Loucy (cell line): ENCODE data around the gene PARVB.

Experiments used
- H2AFZ ChIP-seq: fragments of 200-600 bp; sonication (generic); 2 replicates; pipeline ENCODE4 v1.6.0; 2016; ENCODE audit warnings: antibody characterized with exemption, mild to moderate bottlenecking, low read length, moderate library complexity
- H3F3A ChIP-seq: fragments of 200-600 bp; 2 replicates; pipeline ENCODE4 v1.6.0; 2016; ENCODE audit warnings: antibody characterized with exemption, low read depth, mild to moderate bottlenecking
- H3K27me3 ChIP-seq: fragments of 200-600 bp; sonication (generic); 2 replicates; pipeline ENCODE4 v1.6.1; 2014; ENCODE audit warnings: low read length, mild to moderate bottlenecking; ENCODE audit not compliant: insufficient read depth, poor library complexity, severe bottlenecking
- H3K36me3 ChIP-seq: fragments of 200-600 bp; sonication (generic); 2 replicates; pipeline ENCODE4 v1.6.1; 2016; ENCODE audit warnings: low read length; ENCODE audit not compliant: insufficient read depth
- H3K4me1 ChIP-seq: fragments of 200-600 bp; sonication (generic); 2 replicates; pipeline ENCODE4 v1.5.1; 2014; ENCODE audit warnings: low read length, mild to moderate bottlenecking; ENCODE audit not compliant: insufficient read depth, poor library complexity, severe bottlenecking
- H3K4me2 ChIP-seq: fragments of 200-600 bp; sonication (generic); 2 replicates; pipeline ENCODE4 v1.6.0; 2014; ENCODE audit warnings: antibody characterized with exemption, low read length, low read depth, mild to moderate bottlenecking; ENCODE audit not compliant: poor library complexity, severe bottlenecking
- H3K4me3 ChIP-seq: fragments of 200-600 bp; sonication (generic); 2 replicates; pipeline ENCODE4 v1.5.1; 2014; ENCODE audit warnings: low read length, mild to moderate bottlenecking, mixed read lengths; ENCODE audit not compliant: poor library complexity, severe bottlenecking
- H3K79me2 ChIP-seq: fragments of 200-600 bp; sonication (generic); 2 replicates; pipeline ENCODE4 v1.6.1; 2014; ENCODE audit warnings: low read length; ENCODE audit not compliant: insufficient read depth
- H3K9ac ChIP-seq: fragments of 200-600 bp; sonication (generic); 2 replicates; pipeline ENCODE4 v1.6.0; 2014; ENCODE audit warnings: mild to moderate bottlenecking, low read depth, low read length, moderate library complexity; ENCODE audit not compliant: poor library complexity, severe bottlenecking
- H3K9me2 ChIP-seq: fragments of 200-600 bp; sonication (generic); replicated peaks from 2 replicates; pipeline ENCODE4 v1.6.1; 2016; ENCODE audit warnings: low read depth, low read length, mixed read lengths
- H3K9me3 ChIP-seq: fragments of 200-600 bp; sonication (generic); 2 replicates; pipeline ENCODE4 v1.6.1; 2014; ENCODE audit warnings: mild to moderate bottlenecking, antibody characterized with exemption, low read length, low read depth; ENCODE audit not compliant: insufficient read depth
- H4K20me1 ChIP-seq: fragments of 200-600 bp; sonication (generic); 2 replicates; pipeline ENCODE4 v1.6.0; 2014; ENCODE audit warnings: antibody characterized with exemption, low read length, mild to moderate bottlenecking; ENCODE audit not compliant: insufficient read depth, poor library complexity, severe bottlenecking
- CTCF ChIP-seq: fragments of 200-600 bp; sonication (generic); conservative IDR thresholded peaks from 2 replicates; pipeline ENCODE4 v1.5.1; 2014; ENCODE audit warnings: mild to moderate bottlenecking, antibody characterized with exemption, low read length
- EZH2phosphoT487 ChIP-seq: fragments of 200-600 bp; IDR thresholded peaks from 2 replicates; pipeline ENCODE4 v1.6.1; 2018; ENCODE audit warnings: antibody characterized with exemption, mild to moderate bottlenecking, moderate library complexity, borderline replicate concordance

Gene PARVB

GRCh38 chr22:44026630-44027511, 2.8 kb downstream of the PARVB start:
- Histone ChIP-seq H3K4me1 (peaks cover 19% of the 10 kb centered on the region), H3K9ac (peak overlapping the region; percentile 34), H3F3A (no peaks in the 10 kb centered on the region), H3K9me2 (no peaks in the 10 kb centered on the region), H4K20me1 (no peaks in the 10 kb centered on the region), H2AFZ (no peak overlapping the region), H3K4me2 (no peak overlapping the region), H3K9me3 (no peaks in the 10 kb centered on the region), H3K4me3 (peak overlapping the region; percentile 33), H3K36me3 (no peaks in the 10 kb centered on the region), H3K79me2 (peaks cover 14% of the 10 kb centered on the region; the same call in 1 of the 2 replicates), H3K27me3 (no peaks in the 10 kb centered on the region)
- TF ChIP-seq EZH2phosphoT487, result no peak
- no peak for TF ChIP-seq CTCF

GRCh38 chr22:44028091-44028490, 4.0 kb downstream of the PARVB start:
- Histone ChIP-seq H3F3A (no peaks in the 10 kb centered on the region), H3K36me3 (no peaks in the 10 kb centered on the region)

GRCh38 chr22:44029069-44029468, 5.0 kb downstream of the PARVB start:
- Histone ChIP-seq H3K9me2 (no peaks in the 10 kb centered on the region), H3K9ac (no peak overlapping the region), H3K36me3 (no peaks in the 10 kb centered on the region), H3K4me3 (no peak overlapping the region), H4K20me1 (no peaks in the 10 kb centered on the region), H3K79me2 (peaks cover 21% of the 10 kb centered on the region; the same call in 1 of the 2 replicates), H3K4me1 (peaks cover 19% of the 10 kb centered on the region), H3K4me2 (no peak overlapping the region), H2AFZ (no peak overlapping the region), H3K9me3 (no peaks in the 10 kb centered on the region), H3K27me3 (no peaks in the 10 kb centered on the region), H3F3A (no peaks in the 10 kb centered on the region)
- TF ChIP-seq CTCF, result no peak
- no peak for TF ChIP-seq EZH2phosphoT487

More at GRCh38 chr22:44028091-44028490, 4.0 kb downstream of the PARVB start:
- Histone ChIP-seq H2AFZ (no peak overlapping the region), H3K9me3 (no peaks in the 10 kb centered on the region), H3K79me2 (peaks cover 21% of the 10 kb centered on the region; the same call in 1 of the 2 replicates), H3K4me1 (peaks cover 19% of the 10 kb centered on the region), H3K4me3 (no peak overlapping the region), H3K4me2 (no peak overlapping the region), H3K9me2 (no peaks in the 10 kb centered on the region), H3K9ac (no peak overlapping the region), H4K20me1 (no peaks in the 10 kb centered on the region), H3K27me3 (no peaks in the 10 kb centered on the region)
- TF ChIP-seq EZH2phosphoT487 (no peak), CTCF (no peak)
